PC-9 (cell line): Measurements from ENCODE around the gene COPG1. TPM values are rescaled to one million over a fixed set of nuclear protein-coding genes. Genes with fewer than 3 reads are reported as not detected.
"Not testable (repeated sequence)": the region's sequence is repeated elsewhere in the genome, so short reads cannot be mapped to it uniquely, and the experiment has no call there.

Experiments
- BruUV-seq: library from RNA; stranded (reverse); fragments of 400-500 nt; replicated peaks from 2 replicates; lab custom pipeline; 2021; lab: Mats Ljungman, UMichigan
- CTCF ChIA-PET: fragments of 300-600 bp; sonication (Branson Sonifier 250); formaldehyde crosslinking; loops from one replicate; lab custom pipeline; 2022; ENCODE audit warnings: antibody characterized with exemption; lab: Charles Lee
- POLR2A ChIA-PET: fragments of 300-600 bp; sonication (Branson Sonifier 250); formaldehyde crosslinking; loops from one replicate; lab custom pipeline; 2022; ENCODE audit warnings: antibody characterized with exemption; ENCODE audit not compliant: unreplicated experiment; lab: Charles Lee
- DNase-seq, 2 experiments: peaks; one replicate each; pipeline versions ENCODE4 v3.0.0 to v3.0.0-alpha.2; 2015 to 2022; ENCODE audit warnings: mixed read lengths in 1 of 2
- H2AFZ ChIP-seq: fragments of 200-600 bp; sonication (generic); 2 replicates; pipeline ENCODE4 v1.8.1; 2017; ENCODE audit warnings: antibody characterized with exemption
- H3F3A ChIP-seq: fragments of 200-600 bp; sonication (generic); 2 replicates; pipeline ENCODE4 v1.8.1; 2017; ENCODE audit warnings: antibody characterized with exemption, mild to moderate bottlenecking, low read depth; ENCODE audit not compliant: insufficient read depth
- H3K27ac ChIP-seq: fragments of 200-600 bp; sonication (generic); 2 replicates; pipeline ENCODE4 v1.6.1; 2016; ENCODE audit warnings: mixed run types
- H3K27me3 ChIP-seq: fragments of 200-600 bp; sonication (generic); 2 replicates; pipeline ENCODE4 v1.6.1; 2016; ENCODE audit warnings: low read depth, mixed run types; ENCODE audit not compliant: insufficient read depth
- H3K36me3 ChIP-seq: fragments of 200-600 bp; sonication (generic); 2 replicates; pipeline ENCODE4 v1.6.1; 2016; ENCODE audit warnings: low read depth, mixed run types
- H3K4me1 ChIP-seq: fragments of 200-600 bp; sonication (generic); replicated peaks from 2 replicates; pipeline ENCODE4 v1.6.1; 2016; ENCODE audit warnings: mixed run types; ENCODE audit not compliant: insufficient read depth
- H3K4me2 ChIP-seq: fragments of 200-600 bp; sonication (generic); 2 replicates; pipeline ENCODE4 v1.6.1; 2017; ENCODE audit warnings: mixed run types
- H3K4me3 ChIP-seq: fragments of 200-600 bp; sonication (generic); 2 replicates; pipeline ENCODE4 v1.6.1; 2016; ENCODE audit warnings: mixed run types
- H3K79me2 ChIP-seq: fragments of 200-600 bp; sonication (generic); 2 replicates; pipeline ENCODE4 v1.6.1; 2017; ENCODE audit warnings: low read depth, mixed run types
- H3K9me2 ChIP-seq: fragments of 200-600 bp; sonication (generic); 2 replicates; pipeline ENCODE4 v1.8.1; 2017; ENCODE audit warnings: mild to moderate bottlenecking; ENCODE audit not compliant: insufficient read depth
- H3K9me3 ChIP-seq: fragments of 200-600 bp; sonication (generic); 2 replicates; pipeline ENCODE4 v1.8.1; 2016; ENCODE audit warnings: low read depth; ENCODE audit not compliant: insufficient read depth
- H4K20me1 ChIP-seq: fragments of 200-600 bp; sonication (generic); 2 replicates; pipeline ENCODE4 v1.8.1; 2017; ENCODE audit not compliant: insufficient read depth
- EZH2 ChIP-seq: fragments of 200-600 bp; sonication (generic); IDR thresholded peaks from 2 replicates; pipeline ENCODE4 v1.8.0; 2017; ENCODE audit warnings: antibody characterized with exemption, low read depth
- intact Hi-C: fragments of 100-400 bp; cut with micrococcal nuclease; formaldehyde crosslinking; loops from one replicate; pipeline ENCODE4 v1.10.0; 2022; ENCODE audit not compliant: unreplicated experiment
- total RNA-seq: library from RNA; stranded (reverse); gene quantifications from 2 replicates; pipeline ENCODE4 v1.2.3, GENCODE V29; 2021
- TF ChIP-seq, protein P1 (sequence below): fragments of 200-600 bp; sonication (generic); conservative IDR thresholded peaks from 2 replicates; pipeline ENCODE4 v1.6.1; 2017; ENCODE audit warnings: mixed run types, antibody characterized with exemption, mild to moderate bottlenecking, moderate library complexity

Gene COPG1
- total RNA-seq, 1 experiment from 2014 or later, result 212 TPM

DNA sequence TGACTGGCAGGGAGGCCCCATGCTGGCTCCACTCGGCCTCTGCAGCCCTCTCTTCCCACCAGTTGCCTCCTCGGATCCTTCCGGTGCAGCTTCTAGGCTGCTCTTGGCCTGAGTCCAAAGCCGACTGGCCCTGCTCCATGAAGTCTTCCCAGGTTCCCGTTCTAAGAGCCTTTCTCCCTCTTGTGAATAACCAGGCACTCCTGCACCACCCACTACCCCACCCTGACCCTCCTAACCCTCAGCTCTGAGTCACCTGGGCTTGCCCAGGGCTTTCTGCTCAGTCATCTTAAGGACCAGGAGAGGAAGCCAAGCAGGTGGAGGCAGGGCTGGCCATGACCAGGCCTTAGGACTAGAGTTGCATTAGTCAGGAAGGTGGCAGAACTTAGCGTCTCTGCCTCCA, 37.6 kb upstream of the COPG1 start:
- ChIA-PET POLR2A (interaction anchor here (0.6 to 0.9 kb wide), 4 partner anchors 13 to 29 kb away, joined by 3 to 16 read pairs (median 7); no protein-coding TSS in a partner anchor), CTCF (interaction anchor here (0.8 kb wide), 1 partner anchor 34 kb away, joined by 3 read pairs; no protein-coding TSS in a partner anchor)
- Histone ChIP-seq H3K9me3 (no peaks in the 10 kb centered on the region), H4K20me1 (no peaks in the 10 kb centered on the region), H3K4me2 (peak overlapping the region; percentile 54), H2AFZ (no peak overlapping the region; the same call in 1 of the 2 replicates), H3K9me2 (no peaks in the 10 kb centered on the region), H3K4me3 (no peak overlapping the region), H3K36me3 (no peaks in the 10 kb centered on the region), H3K4me1 (peaks cover 21% of the 10 kb centered on the region), H3F3A (peaks cover 19% of the 10 kb centered on the region), H3K27ac (peak overlapping the region; percentile 75), H3K27me3 (no peaks in the 10 kb centered on the region), H3K79me2 (no peaks in the 10 kb centered on the region)
- BruUV-seq, result no TSS peak
- TF ChIP-seq EZH2, result no peak
- TF ChIP-seq, protein P1, sequence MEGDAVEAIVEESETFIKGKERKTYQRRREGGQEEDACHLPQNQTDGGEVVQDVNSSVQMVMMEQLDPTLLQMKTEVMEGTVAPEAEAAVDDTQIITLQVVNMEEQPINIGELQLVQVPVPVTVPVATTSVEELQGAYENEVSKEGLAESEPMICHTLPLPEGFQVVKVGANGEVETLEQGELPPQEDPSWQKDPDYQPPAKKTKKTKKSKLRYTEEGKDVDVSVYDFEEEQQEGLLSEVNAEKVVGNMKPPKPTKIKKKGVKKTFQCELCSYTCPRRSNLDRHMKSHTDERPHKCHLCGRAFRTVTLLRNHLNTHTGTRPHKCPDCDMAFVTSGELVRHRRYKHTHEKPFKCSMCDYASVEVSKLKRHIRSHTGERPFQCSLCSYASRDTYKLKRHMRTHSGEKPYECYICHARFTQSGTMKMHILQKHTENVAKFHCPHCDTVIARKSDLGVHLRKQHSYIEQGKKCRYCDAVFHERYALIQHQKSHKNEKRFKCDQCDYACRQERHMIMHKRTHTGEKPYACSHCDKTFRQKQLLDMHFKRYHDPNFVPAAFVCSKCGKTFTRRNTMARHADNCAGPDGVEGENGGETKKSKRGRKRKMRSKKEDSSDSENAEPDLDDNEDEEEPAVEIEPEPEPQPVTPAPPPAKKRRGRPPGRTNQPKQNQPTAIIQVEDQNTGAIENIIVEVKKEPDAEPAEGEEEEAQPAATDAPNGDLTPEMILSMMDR, result no peak
- intact Hi-C loops, result loop anchor here (1.0 to 2.0 kb wide), 4 partner anchors 14 to 33 kb away; no protein-coding TSS in a partner anchor
- peak; percentile 98 for DNase-seq

DNA sequence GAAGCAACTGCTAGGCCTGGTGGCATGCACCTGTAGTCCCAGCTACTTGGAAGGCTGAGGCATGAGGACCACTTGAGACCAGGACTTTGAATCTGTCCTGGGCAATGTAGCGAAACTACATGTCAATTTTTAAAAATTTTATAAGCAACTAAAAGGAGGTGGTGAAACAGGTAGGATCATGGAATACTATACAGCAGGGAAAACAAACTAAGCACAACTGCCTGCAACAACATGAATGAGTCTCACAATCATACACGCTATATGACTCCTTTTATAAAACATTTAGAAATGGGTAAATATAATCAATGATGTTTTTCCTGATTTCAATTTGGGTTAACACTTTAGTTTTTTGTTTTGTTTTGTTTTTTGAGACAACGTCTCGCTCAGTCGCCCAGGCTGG, 36.2 kb upstream of the COPG1 start:
- Histone ChIP-seq H2AFZ (no peak overlapping the region), H3K27me3 (no peaks in the 10 kb centered on the region), H3K4me2 (no peak overlapping the region), H3K4me3 (no peak overlapping the region), H3K4me1 (peaks cover 21% of the 10 kb centered on the region), H3F3A (peaks cover 19% of the 10 kb centered on the region), H3K9me2 (no peaks in the 10 kb centered on the region), H4K20me1 (no peaks in the 10 kb centered on the region), H3K79me2 (no peaks in the 10 kb centered on the region), H3K9me3 (no peaks in the 10 kb centered on the region), H3K27ac (peak overlapping the region; percentile 75), H3K36me3 (no peaks in the 10 kb centered on the region)
- intact Hi-C loops, result no loop called here
- TF ChIP-seq EZH2, result no peak
- TF ChIP-seq, protein P1, result no peak
- no TSS peak for BruUV-seq
- no peak for DNase-seq
- ChIA-PET POLR2A (no interaction called here), CTCF (no interaction called here)

DNA sequence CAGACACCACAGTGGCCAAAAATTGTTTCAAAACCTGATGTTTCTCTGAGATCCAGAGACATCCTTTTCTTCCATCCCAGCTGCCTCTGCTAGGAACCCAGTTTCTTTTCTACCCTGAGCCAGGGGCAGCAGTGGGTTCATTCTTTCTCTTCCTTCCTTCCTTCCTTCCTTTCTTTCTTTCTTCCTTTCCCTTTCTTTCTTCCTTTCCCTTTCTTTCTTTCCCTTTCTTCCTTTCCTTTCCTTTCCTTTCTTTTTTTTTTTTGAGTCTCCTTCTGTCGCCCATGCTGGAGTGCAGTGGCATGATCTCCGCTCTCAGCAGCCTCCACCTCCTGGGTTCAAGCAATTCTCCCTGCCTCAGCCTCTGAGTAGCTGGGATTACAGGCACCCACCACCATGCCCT, 30.7 kb upstream of the COPG1 start:
- DNase-seq, result no peak
- intact Hi-C loops, result no loop called here
- no peak for TF ChIP-seq EZH2
- TF ChIP-seq, protein P1, result no peak
- Histone ChIP-seq H2AFZ (no peak overlapping the region), H3K27ac (no peak overlapping the region), H3K4me2 (no peak overlapping the region), H3K79me2 (no peaks in the 10 kb centered on the region), H3K9me3 (no peaks in the 10 kb centered on the region), H4K20me1 (no peaks in the 10 kb centered on the region), H3F3A (no peaks in the 10 kb centered on the region), H3K4me1 (peaks cover 2% of the 10 kb centered on the region; the same call in 1 of the 2 replicates), H3K9me2 (no peaks in the 10 kb centered on the region), H3K4me3 (no peak overlapping the region), H3K27me3 (no peaks in the 10 kb centered on the region), H3K36me3 (no peaks in the 10 kb centered on the region)
- POLR2A ChIA-PET, result no interaction called here
- CTCF ChIA-PET, result no interaction called here
- no TSS peak for BruUV-seq

DNA sequence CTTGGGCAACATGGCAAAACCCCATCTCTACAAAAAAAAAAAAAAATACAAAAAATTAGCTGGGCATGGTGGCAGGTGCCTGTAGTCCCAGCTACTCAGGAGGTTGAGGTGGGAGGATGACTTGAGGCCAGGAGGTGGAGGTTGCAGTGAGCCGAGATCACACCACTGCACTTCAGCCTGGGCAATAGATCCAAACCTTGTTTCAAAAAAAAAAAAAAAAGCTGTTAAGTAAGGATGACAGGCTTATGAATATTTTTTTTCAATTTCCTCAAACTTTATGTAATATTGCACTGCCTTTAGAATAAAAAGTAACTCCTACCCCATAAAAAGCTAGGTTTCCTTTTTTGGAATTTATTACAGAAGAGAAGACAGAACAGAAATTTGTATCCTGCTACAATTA, 25.0 kb upstream of the COPG1 start:
- peak overlapping the region; percentile 75 for H3K4me2 ChIP-seq
- POLR2A ChIA-PET, result interaction anchor here (0.5 to 1.2 kb wide), 7 partner anchors 9 to 85 kb away, joined by 4 to 21 read pairs (median 7); no protein-coding TSS in a partner anchor

More for the DNA sequence above, 25.0 kb upstream of the COPG1 start:
- intact Hi-C loops, H3K27me3 ChIP-seq, H3K9me2 ChIP-seq, H3K79me2 ChIP-seq, DNase-seq, BruUV-seq, H3K9me3 ChIP-seq, H4K20me1 ChIP-seq, H3K36me3 ChIP-seq: not testable (repeated sequence)
- CTCF ChIA-PET, result interaction anchor here (0.5 to 1.4 kb wide), 6 partner anchors 11 to 1669 kb away, joined by 4 to 10 read pairs (median 5); partner anchors contain the start of gene ATP2C1
- Histone ChIP-seq H3K4me1 (peaks cover 46% of the 10 kb centered on the region), H2AFZ (peak overlapping the region; percentile 83; the same call in 1 of the 2 replicates), H3K27ac (peak overlapping the region; percentile 88), H3K4me3 (peak overlapping the region; percentile 31), H3F3A (peaks cover 48% of the 10 kb centered on the region)
